ENCODE results near the gene HES5.
A peak's percentile ranks its signal among the peaks of the same experiment; 100 is the strongest.

HES5 gene

GRCh38 chr1:2560299-2561073 is 30.4 kb upstream of the HES5 start:
- no peak overlapping the region for H3K4me3 ChIP-seq (ENCODE audit: insufficient read depth, low read depth, low read length, poor library complexity, severe bottlenecking)
- H3K27ac ChIP-seq (ENCODE audit: insufficient read depth, low read length, poor library complexity, severe bottlenecking) = no peak overlapping the region
- H3K9me3 ChIP-seq (ENCODE audit: control insufficient read depth, low read length) = no peaks in the 10 kb centered on the region
- DNase-seq = no peak
- no peaks in the 10 kb centered on the region for H3K27me3 ChIP-seq (replicated peaks; ENCODE audit: control insufficient read depth, insufficient read depth, low read length, poor library complexity, severe bottlenecking)
- H3K4me1 ChIP-seq (ENCODE audit: control insufficient read depth, insufficient read depth, low read length, poor library complexity, severe bottlenecking) = peaks cover 30% of the 10 kb centered on the region
- H3K36me3 ChIP-seq (ENCODE audit: control insufficient read depth, insufficient read depth, low read length) = peaks cover 52% of the 10 kb centered on the region

GRCh38 chr1:2559509-2560298 is 29.6 kb upstream of the HES5 start:
- no peak for DNase-seq
- Histone ChIP-seq H3K36me3 (ENCODE audit: control insufficient read depth, insufficient read depth, low read length) (peaks cover 52% of the 10 kb centered on the region), H3K27ac (ENCODE audit: insufficient read depth, low read length, poor library complexity, severe bottlenecking) (no peak overlapping the region), H3K27me3 (replicated peaks; ENCODE audit: control insufficient read depth, insufficient read depth, low read length, poor library complexity, severe bottlenecking) (no peaks in the 10 kb centered on the region), H3K4me3 (ENCODE audit: insufficient read depth, low read depth, low read length, poor library complexity, severe bottlenecking) (no peak overlapping the region), H3K9me3 (ENCODE audit: control insufficient read depth, low read length) (no peaks in the 10 kb centered on the region), H3K4me1 (ENCODE audit: control insufficient read depth, insufficient read depth, low read length, poor library complexity, severe bottlenecking) (peaks cover 38% of the 10 kb centered on the region)

DNA sequence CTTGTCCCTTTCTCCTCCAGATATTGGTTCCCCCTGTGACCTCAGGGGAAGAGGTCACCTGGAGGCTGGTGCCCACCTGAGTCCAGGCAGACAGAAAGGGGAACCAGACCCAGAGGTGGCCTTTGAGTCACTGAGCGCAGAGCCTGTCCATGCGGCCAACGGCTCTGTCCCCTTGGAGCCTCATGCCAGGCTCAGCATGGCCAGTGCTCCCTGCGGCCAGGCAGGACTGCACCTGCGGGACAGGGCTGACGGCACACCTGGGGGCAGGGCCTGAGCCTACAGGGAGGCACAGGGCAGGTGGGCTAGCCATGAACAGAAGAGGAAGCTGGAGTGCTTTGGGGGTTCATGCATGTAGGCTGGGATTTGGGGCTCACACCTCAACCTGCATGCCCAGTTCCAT is 28.8 kb upstream of the HES5 start:
- H3K9me3 ChIP-seq (ENCODE audit: control insufficient read depth, low read length) = no peaks in the 10 kb centered on the region
- H3K4me3 ChIP-seq (ENCODE audit: insufficient read depth, low read depth, low read length, poor library complexity, severe bottlenecking) = no peak overlapping the region
- DNase-seq = no peak
- H3K27me3 ChIP-seq (replicated peaks; ENCODE audit: control insufficient read depth, insufficient read depth, low read length, poor library complexity, severe bottlenecking) = no peaks in the 10 kb centered on the region
- H3K36me3 ChIP-seq (ENCODE audit: control insufficient read depth, insufficient read depth, low read length) = peaks cover 50% of the 10 kb centered on the region
- peak overlapping the region; percentile 35 for H3K27ac ChIP-seq (ENCODE audit: insufficient read depth, low read length, poor library complexity, severe bottlenecking)
- peaks cover 43% of the 10 kb centered on the region for H3K4me1 ChIP-seq (ENCODE audit: control insufficient read depth, insufficient read depth, low read length, poor library complexity, severe bottlenecking)

DNA sequence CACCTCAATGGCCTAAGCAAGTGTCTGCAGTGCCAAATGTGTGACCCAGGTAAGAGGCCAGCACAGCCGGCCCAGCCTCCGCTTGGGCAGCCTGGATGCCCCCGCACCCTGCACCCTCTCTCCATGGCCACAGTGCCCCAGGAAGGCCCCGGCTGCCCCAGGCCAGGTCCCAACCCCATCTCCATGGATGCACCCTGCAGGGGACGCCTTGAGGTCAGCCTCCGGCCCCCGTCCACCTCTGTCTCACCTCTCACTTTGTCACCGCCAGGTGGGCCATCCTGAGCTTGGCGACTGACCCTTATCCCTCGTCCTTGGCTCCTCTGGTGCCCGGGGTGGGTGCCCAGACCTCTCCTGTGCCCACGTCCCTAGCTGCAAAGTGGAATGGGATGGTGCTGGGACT is 28.4 kb upstream of the HES5 start:
- Histone ChIP-seq H3K27ac (ENCODE audit: insufficient read depth, low read length, poor library complexity, severe bottlenecking) (peak overlapping the region; percentile 35), H3K27me3 (replicated peaks; ENCODE audit: control insufficient read depth, insufficient read depth, low read length, poor library complexity, severe bottlenecking) (no peaks in the 10 kb centered on the region), H3K9me3 (ENCODE audit: control insufficient read depth, low read length) (no peaks in the 10 kb centered on the region), H3K4me3 (ENCODE audit: insufficient read depth, low read depth, low read length, poor library complexity, severe bottlenecking) (no peak overlapping the region), H3K36me3 (ENCODE audit: control insufficient read depth, insufficient read depth, low read length) (peaks cover 46% of the 10 kb centered on the region), H3K4me1 (ENCODE audit: control insufficient read depth, insufficient read depth, low read length, poor library complexity, severe bottlenecking) (peaks cover 43% of the 10 kb centered on the region)
- DNase-seq = no peak

DNA sequence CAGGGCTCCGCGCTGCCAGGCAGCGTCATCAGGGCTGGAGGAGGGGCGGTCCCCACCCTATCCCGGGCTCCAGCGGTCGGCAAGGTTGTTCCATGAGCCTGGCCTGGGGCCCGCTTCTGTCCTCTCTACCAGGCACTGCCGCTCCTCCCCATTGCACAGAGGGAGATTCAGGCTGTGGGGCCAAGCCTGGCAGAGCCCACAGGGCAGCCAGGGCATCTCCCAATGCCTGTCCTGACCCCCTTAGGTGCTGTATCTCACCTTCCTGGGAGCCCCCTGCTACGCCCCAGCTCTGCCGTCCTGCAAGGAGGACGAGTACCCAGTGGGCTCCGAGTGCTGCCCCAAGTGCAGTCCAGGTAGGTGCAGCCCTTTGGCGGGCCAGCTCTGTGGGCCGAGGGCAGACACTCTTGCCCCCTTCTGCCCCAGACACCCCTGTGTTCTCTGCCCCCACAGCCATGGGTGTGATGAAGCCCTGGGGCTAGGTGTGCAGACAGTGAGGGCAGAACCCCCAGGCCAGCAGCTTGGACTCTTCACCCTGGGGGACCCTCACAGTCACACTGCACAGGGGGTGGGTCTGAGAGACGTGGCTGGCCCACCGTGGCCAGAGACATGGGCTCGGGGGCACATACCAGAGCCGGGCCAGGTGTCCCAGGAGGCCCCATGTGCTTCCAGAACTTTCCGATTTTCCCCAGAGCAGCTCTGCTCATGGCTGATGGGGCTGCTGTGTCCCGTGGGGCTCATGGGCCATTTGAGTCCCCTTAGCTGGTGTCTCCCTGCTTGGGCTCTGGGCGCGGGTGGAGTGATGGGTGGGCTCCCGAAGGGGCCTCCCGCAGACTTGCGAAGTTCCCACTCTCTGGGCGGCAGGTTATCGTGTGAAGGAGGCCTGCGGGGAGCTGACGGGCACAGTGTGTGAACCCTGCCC is 27.7 kb upstream of the HES5 start:
- DNase-seq = no peak
- H3K4me3 ChIP-seq (ENCODE audit: insufficient read depth, low read depth, low read length, poor library complexity, severe bottlenecking) = peak overlapping the region; percentile 90
- H3K4me1 ChIP-seq (ENCODE audit: control insufficient read depth, insufficient read depth, low read length, poor library complexity, severe bottlenecking) = peaks cover 43% of the 10 kb centered on the region
- H3K9me3 ChIP-seq (ENCODE audit: control insufficient read depth, low read length) = no peaks in the 10 kb centered on the region
- H3K36me3 ChIP-seq (ENCODE audit: control insufficient read depth, insufficient read depth, low read length) = peaks cover 40% of the 10 kb centered on the region
- H3K27ac ChIP-seq (ENCODE audit: insufficient read depth, low read length, poor library complexity, severe bottlenecking) = peak overlapping the region; percentile 97
- no peaks in the 10 kb centered on the region for H3K27me3 ChIP-seq (replicated peaks; ENCODE audit: control insufficient read depth, insufficient read depth, low read length, poor library complexity, severe bottlenecking)

DNA sequence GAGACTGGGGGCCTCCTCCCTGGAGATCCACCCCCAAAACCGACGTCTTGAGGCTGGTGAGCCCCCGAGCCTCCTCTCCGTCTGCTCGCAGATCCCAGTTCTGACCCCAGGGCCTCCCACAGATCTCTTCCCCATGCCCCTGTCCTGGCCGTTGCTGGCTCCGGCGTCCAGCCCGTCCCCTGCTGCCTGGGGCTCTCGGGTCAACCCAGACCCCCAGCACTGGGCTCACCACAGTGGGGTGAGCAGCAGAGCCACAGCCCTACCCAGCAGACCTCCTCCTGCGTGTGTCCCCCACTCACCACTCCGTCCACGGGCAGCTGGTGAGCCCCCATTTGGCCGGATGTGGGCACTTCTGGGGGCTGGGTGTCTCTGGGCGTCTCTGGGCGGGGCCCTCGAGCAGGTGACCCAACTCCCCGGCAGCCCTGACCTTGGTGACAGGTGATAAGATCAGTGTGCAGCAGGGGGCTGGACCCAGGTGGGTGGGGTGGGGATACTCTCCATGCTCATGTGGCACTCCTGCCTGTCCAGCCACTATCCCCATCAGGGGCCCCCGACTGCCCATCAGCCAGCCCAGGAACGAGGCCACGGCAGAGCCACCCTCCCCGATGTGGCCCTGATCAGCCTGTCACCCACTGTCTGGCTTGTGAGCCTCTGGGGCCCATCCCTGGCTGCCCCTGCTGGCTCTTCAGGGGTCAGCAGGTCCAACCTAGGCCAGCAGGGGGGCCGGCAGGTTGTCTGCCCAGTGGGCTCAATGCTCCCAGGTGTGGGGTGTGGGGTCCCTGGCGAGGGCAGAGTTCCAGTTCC is 26.8 kb upstream of the HES5 start:
- Histone ChIP-seq H3K9me3 (ENCODE audit: control insufficient read depth, low read length) (no peaks in the 10 kb centered on the region), H3K36me3 (ENCODE audit: control insufficient read depth, insufficient read depth, low read length) (peaks cover 32% of the 10 kb centered on the region), H3K4me1 (ENCODE audit: control insufficient read depth, insufficient read depth, low read length, poor library complexity, severe bottlenecking) (peaks cover 43% of the 10 kb centered on the region), H3K27me3 (replicated peaks; ENCODE audit: control insufficient read depth, insufficient read depth, low read length, poor library complexity, severe bottlenecking) (no peaks in the 10 kb centered on the region), H3K4me3 (ENCODE audit: insufficient read depth, low read depth, low read length, poor library complexity, severe bottlenecking) (peak overlapping the region; percentile 90), H3K27ac (ENCODE audit: insufficient read depth, low read length, poor library complexity, severe bottlenecking) (peak overlapping the region; percentile 97)
- DNase-seq = peak in 2 of 3 donors; percentile 29 to 31

DNA sequence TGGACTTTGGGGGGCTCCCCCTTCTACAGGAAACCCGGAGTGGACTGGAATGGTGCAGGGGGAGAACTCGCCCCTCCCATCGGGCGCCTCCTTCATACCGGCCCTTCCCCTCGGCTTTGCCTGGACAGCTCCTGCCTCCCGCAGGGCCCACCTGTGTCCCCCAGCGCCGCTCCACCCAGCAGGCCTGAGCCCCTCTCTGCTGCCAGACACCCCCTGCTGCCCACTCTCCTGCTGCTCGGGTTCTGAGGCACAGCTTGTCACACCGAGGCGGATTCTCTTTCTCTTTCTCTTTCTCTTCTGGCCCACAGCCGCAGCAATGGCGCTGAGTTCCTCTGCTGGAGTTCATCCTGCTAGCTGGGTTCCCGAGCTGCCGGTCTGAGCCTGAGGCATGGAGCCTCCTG is 26.2 kb upstream of the HES5 start, which contains the start of gene TNFRSF14:
TSS of gene TNFRSF14 (plus strand) at position 95 of the 401 bp plus-strand sequence. CDS start at position 389, 294 bp downstream.
- H3K4me3 ChIP-seq (ENCODE audit: insufficient read depth, low read depth, low read length, poor library complexity, severe bottlenecking) = peak within 1 kb of the TSS; percentile 90
- peak; percentile 57 to 62 (median 59) for DNase-seq
- H3K27ac ChIP-seq (ENCODE audit: insufficient read depth, low read length, poor library complexity, severe bottlenecking) = peak within 1 kb of the TSS; percentile 97
- H3K36me3 ChIP-seq (ENCODE audit: control insufficient read depth, insufficient read depth, low read length) = peaks cover 26% of the 10 kb centered on the region
- H3K4me1 ChIP-seq (ENCODE audit: control insufficient read depth, insufficient read depth, low read length, poor library complexity, severe bottlenecking) = peaks cover 43% of the 10 kb centered on the region
- H3K9me3 ChIP-seq (ENCODE audit: control insufficient read depth, low read length) = no peaks in the 10 kb centered on the region
- no peaks in the 10 kb centered on the region for H3K27me3 ChIP-seq (replicated peaks; ENCODE audit: control insufficient read depth, insufficient read depth, low read length, poor library complexity, severe bottlenecking)

- H3K9me3 ChIP-seq (ENCODE audit: control insufficient read depth, low read length) = no peaks in the 10 kb centered on the region
- peaks cover 22% of the 10 kb centered on the region for H3K36me3 ChIP-seq (ENCODE audit: control insufficient read depth, insufficient read depth, low read length)
- H3K4me3 ChIP-seq (ENCODE audit: insufficient read depth, low read depth, low read length, poor library complexity, severe bottlenecking) = peak overlapping the region; percentile 90
- H3K27me3 ChIP-seq (replicated peaks; ENCODE audit: control insufficient read depth, insufficient read depth, low read length, poor library complexity, severe bottlenecking) = no peaks in the 10 kb centered on the region
- peak; percentile 63 to 76 (median 72) for DNase-seq
- H3K4me1 ChIP-seq (ENCODE audit: control insufficient read depth, insufficient read depth, low read length, poor library complexity, severe bottlenecking) = peaks cover 43% of the 10 kb centered on the region
- H3K27ac ChIP-seq (ENCODE audit: insufficient read depth, low read length, poor library complexity, severe bottlenecking) = peak overlapping the region; percentile 97
Observed at GRCh38 chr1:2555634-2556276, 25.7 kb upstream of the HES5 start.
